CD4-positive, alpha-beta T cell treated with Interleukin-4 for 1 hour (primary cell): ENCODE measurements around the gene FAM171A2.
"Not testable (repeated sequence)": the region's sequence is repeated elsewhere in the genome, so short reads cannot be mapped to it uniquely, and the experiment has no call there.

ENCODE experiments used
- DNase-seq, 2 donors: peaks; one replicate each; pipeline ENCODE4 v3.0.0-alpha.2; 2020 to 2022

FAM171A2 gene

GRCh38 chr17:44344939-44345453, 18.7 kb downstream of the FAM171A2 start, which contains the start of gene GRN:
TSS of gene GRN (plus strand) at chr17:44345302. CDS start at chr17:44349165, 3,863 bp downstream.
- peak; percentile 89 to 90 for DNase-seq

- DNase-seq: no peak
Measured at GRCh38 chr17:44343510-44344209, 20.0 kb downstream of the FAM171A2 start.

- not testable (repeated sequence) for DNase-seq
Measured at GRCh38 chr17:44340553-44340952, 23.1 kb downstream of the FAM171A2 start.

GRCh38 chr17:44338702-44339101, 25.0 kb downstream of the FAM171A2 start:
- peak in 1 of 2 donors; percentile 43 for DNase-seq

GRCh38 chr17:44335968-44336367, 27.7 kb downstream of the FAM171A2 start:
- no peak for DNase-seq

GRCh38 chr17:44335564-44335963, 28.1 kb downstream of the FAM171A2 start:
- no peak for DNase-seq

- DNase-seq: no peak
Measured at GRCh38 chr17:44334727-44335126, 28.9 kb downstream of the FAM171A2 start.

- DNase-seq: no peak
Measured at GRCh38 chr17:44334315-44334714, 29.3 kb downstream of the FAM171A2 start.

- DNase-seq: peak in 1 of 2 donors; percentile 38
Measured at GRCh38 chr17:44333371-44333770, 30.3 kb downstream of the FAM171A2 start.

- DNase-seq: peak; percentile 79 to 87
Measured at GRCh38 chr17:44331249-44331760, 32.3 kb downstream of the FAM171A2 start.

GRCh38 chr17:44330263-44330662, 33.4 kb downstream of the FAM171A2 start:
- not testable (repeated sequence) for DNase-seq

- DNase-seq: not testable (repeated sequence)
Measured at GRCh38 chr17:44329516-44329915, 34.1 kb downstream of the FAM171A2 start.

GRCh38 chr17:44327715-44328449, 35.8 kb downstream of the FAM171A2 start:
- DNase-seq: no peak

GRCh38 chr17:44326861-44327444, 36.7 kb downstream of the FAM171A2 start:
- DNase-seq: peak; percentile 96

GRCh38 chr17:44324571-44325275, 38.9 kb downstream of the FAM171A2 start, which contains the start of gene SLC25A39:
TSS of gene SLC25A39 (minus strand) at chr17:44324823. CDS start at chr17:44323562, 1,261 bp downstream.
- DNase-seq: peak; percentile 94 to 96

GRCh38 chr17:44324092-44324570, 39.5 kb downstream of the FAM171A2 start:
- DNase-seq: no peak

GRCh38 chr17:44323359-44324091, 40.1 kb downstream of the FAM171A2 start:
- DNase-seq: no peak

- no peak for DNase-seq
Measured at GRCh38 chr17:44322236-44322895, 41.3 kb downstream of the FAM171A2 start.

GRCh38 chr17:44321246-44322120, 42.2 kb downstream of the FAM171A2 start:
- DNase-seq: no peak

GRCh38 chr17:44320066-44320465, 43.6 kb downstream of the FAM171A2 start:
- DNase-seq: no peak
